ENCODE measurements around the gene TRAPPC10. TPM values are rescaled to one million over a fixed set of nuclear protein-coding genes. Genes with fewer than 3 reads are reported as not detected.
A peak's percentile ranks its signal among the peaks of the same experiment; 100 is the strongest.

Gene TRAPPC10
- total RNA-seq, 1 donor from 2014 or later: 48.4 TPM

DNA sequence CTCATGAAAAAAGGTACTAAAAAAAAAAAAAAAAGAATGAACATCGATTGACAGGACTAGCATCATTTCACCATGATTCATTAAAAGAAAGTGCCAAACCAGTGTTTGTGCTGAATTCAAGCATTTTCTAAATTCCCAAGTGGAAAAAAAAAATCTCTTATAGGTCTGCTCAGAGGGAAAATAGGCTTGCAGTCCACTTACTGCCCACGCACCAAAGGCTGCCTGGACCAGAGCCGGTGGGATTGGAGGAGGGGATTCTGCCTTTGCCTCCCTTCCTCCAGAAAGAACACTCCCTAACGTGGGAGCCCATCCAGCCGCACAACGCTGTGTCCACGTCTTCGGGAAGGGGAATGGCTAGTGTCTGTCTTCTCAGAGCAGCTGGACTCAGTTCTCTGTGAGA is 5.5 kb upstream of the TRAPPC10 start:
- Mint-ChIP-seq H3K4me1 (ENCODE audit: low read depth, unreplicated experiment) (peaks cover 3% of the 10 kb centered on the region), H3K27ac (ENCODE audit: unreplicated experiment) (no peak overlapping the region), H3K9me3 (ENCODE audit: unreplicated experiment) (peaks cover 4% of the 10 kb centered on the region), H3K36me3 (ENCODE audit: unreplicated experiment) (peaks cover 5% of the 10 kb centered on the region), H3K4me3 (ENCODE audit: unreplicated experiment) (no peak overlapping the region), H3K27me3 (ENCODE audit: unreplicated experiment) (peaks cover 4% of the 10 kb centered on the region)
- DNase-seq: no peak
- TF ChIP-seq, protein P1, sequence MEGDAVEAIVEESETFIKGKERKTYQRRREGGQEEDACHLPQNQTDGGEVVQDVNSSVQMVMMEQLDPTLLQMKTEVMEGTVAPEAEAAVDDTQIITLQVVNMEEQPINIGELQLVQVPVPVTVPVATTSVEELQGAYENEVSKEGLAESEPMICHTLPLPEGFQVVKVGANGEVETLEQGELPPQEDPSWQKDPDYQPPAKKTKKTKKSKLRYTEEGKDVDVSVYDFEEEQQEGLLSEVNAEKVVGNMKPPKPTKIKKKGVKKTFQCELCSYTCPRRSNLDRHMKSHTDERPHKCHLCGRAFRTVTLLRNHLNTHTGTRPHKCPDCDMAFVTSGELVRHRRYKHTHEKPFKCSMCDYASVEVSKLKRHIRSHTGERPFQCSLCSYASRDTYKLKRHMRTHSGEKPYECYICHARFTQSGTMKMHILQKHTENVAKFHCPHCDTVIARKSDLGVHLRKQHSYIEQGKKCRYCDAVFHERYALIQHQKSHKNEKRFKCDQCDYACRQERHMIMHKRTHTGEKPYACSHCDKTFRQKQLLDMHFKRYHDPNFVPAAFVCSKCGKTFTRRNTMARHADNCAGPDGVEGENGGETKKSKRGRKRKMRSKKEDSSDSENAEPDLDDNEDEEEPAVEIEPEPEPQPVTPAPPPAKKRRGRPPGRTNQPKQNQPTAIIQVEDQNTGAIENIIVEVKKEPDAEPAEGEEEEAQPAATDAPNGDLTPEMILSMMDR (IDR thresholded peaks at IDR 0.05; ENCODE audit: partially characterized antibody, unreplicated experiment): no peak

DNA sequence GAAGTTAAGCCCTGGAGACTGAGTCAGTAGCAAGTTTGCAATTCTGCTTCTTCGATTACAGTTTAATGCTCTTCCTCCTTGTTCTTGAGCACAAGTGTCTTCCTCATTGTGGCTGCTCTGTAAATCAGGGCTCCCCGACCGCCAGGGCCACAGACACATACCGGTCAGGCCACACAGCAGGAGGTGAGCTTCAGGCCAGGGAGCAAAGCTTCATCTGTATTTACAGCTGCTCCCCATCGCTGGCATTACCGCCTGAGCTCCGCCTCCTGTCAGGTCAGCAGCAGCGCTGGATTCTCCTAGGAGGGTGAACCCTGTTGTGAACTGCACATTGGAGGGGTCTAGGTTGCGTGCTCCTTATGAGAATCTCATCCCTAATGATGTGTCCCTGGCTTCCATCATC is 1.7 kb upstream of the TRAPPC10 start:
- Mint-ChIP-seq H3K27ac (ENCODE audit: unreplicated experiment) (no peak overlapping the region), H3K4me1 (ENCODE audit: low read depth, unreplicated experiment) (peaks cover 17% of the 10 kb centered on the region), H3K27me3 (ENCODE audit: unreplicated experiment) (peaks cover 8% of the 10 kb centered on the region), H3K9me3 (ENCODE audit: unreplicated experiment) (peaks cover 7% of the 10 kb centered on the region), H3K4me3 (ENCODE audit: unreplicated experiment) (no peak overlapping the region), H3K36me3 (ENCODE audit: unreplicated experiment) (peaks cover 5% of the 10 kb centered on the region)
- TF ChIP-seq, protein P1 (IDR thresholded peaks at IDR 0.05; ENCODE audit: partially characterized antibody, unreplicated experiment): no peak
- no peak for DNase-seq

DNA sequence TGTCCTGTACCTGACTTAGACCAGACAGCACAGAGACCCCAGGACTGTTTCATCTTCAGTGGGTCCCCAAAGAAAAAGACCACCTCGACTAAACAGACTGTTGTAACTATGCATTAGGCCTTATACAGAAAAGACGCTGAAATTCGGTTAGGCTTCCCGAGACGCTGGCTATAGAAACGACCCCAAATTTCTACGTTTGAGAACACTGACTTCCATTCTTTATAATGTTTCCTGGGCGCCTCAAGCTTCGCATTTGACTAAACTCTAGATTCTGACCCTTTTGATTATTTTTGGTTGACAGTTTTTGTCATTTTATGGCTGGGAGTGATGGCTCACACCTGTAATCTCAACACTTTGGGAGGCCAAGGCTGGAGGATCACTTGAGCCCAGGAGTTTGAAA is 986 bp upstream of the TRAPPC10 start:
- H3K27ac Mint-ChIP-seq (ENCODE audit: unreplicated experiment): peak overlapping the region; percentile 90
- peaks cover 8% of the 10 kb centered on the region for H3K27me3 Mint-ChIP-seq (ENCODE audit: unreplicated experiment)
- peaks cover 7% of the 10 kb centered on the region for H3K9me3 Mint-ChIP-seq (ENCODE audit: unreplicated experiment)
- H3K4me3 Mint-ChIP-seq (ENCODE audit: unreplicated experiment): peak overlapping the region; percentile 91
- H3K4me1 Mint-ChIP-seq (ENCODE audit: low read depth, unreplicated experiment): peaks cover 17% of the 10 kb centered on the region
- peaks cover 5% of the 10 kb centered on the region for H3K36me3 Mint-ChIP-seq (ENCODE audit: unreplicated experiment)
- DNase-seq: no peak
- TF ChIP-seq, protein P1 (IDR thresholded peaks at IDR 0.05; ENCODE audit: partially characterized antibody, unreplicated experiment): no peak

DNA sequence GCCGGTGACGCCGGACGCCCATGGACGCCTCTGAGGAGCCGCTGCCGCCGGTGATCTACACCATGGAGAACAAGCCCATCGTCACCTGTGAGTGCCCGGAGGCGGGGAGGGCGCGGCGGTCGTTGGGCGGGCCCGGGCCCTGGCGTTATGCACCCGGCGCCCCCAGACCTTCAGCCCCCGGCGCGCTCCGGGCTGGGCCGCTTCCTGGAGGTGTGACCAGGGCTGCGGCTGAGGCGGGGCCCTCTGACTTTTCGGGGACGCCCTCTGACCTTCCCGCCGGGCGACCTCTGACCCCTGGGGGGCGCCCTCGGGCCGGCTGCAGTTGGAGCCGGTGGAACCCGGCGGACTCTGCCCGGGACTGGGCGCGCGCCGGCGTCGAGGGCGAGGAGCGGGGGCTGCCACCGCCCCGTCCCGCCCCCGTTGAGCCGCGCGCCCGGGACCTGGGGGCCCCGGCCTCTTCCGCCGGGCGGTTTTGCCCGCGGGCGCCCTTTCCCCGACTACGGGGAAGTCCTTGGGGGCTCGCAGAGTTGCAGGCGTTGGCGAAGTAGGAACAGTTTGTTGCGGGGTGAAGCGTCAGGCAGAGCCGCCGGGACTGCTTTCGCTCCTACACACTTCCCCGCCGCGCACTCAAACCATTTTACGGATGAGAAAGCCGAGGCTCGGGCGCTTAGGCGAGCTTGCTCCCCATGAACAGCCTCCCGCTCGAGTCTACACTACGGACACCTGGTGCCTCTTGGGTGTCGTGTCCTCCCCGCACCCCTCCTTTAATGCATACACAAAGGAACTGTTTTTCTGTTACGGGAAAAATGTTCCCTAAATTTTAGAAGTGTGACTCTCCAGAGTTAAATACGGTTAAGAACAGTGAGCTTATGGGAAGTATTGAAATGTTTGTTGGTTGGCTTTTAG is 618 bp downstream of the TRAPPC10 start:
- TF ChIP-seq, protein P1 (IDR thresholded peaks at IDR 0.05; ENCODE audit: partially characterized antibody, unreplicated experiment): peak; percentile 83
- peak overlapping the region; percentile 92 for H3K4me3 Mint-ChIP-seq (ENCODE audit: unreplicated experiment)
- peak; percentile 88 for DNase-seq
- peaks cover 18% of the 10 kb centered on the region for H3K4me1 Mint-ChIP-seq (ENCODE audit: low read depth, unreplicated experiment)
- H3K27me3 Mint-ChIP-seq (ENCODE audit: unreplicated experiment): peaks cover 8% of the 10 kb centered on the region
- peak overlapping the region; percentile 86 for H3K27ac Mint-ChIP-seq (ENCODE audit: unreplicated experiment)
- H3K9me3 Mint-ChIP-seq (ENCODE audit: unreplicated experiment): peaks cover 7% of the 10 kb centered on the region
- peaks cover 5% of the 10 kb centered on the region for H3K36me3 Mint-ChIP-seq (ENCODE audit: unreplicated experiment)
